T-helper 17 cell (primary cell): ENCODE data around the gene FN3K. TPM values are rescaled to one million over a fixed set of nuclear protein-coding genes. Genes with fewer than 3 reads are reported as not detected.

Experiments used
- ATAC-seq: fragments of 150-1000 bp; cut with Tn5 transposase; 2 replicates; pipeline ENCODE4 v1.10.0; 2021; ENCODE audit warnings: mild to moderate bottlenecking, moderate library complexity
- DNase-seq, 3 donors: peaks; one replicate each; pipeline versions ENCODE4 v3.0.0 to v3.0.0-alpha.2; 2020 to 2021
- H3K9me3 ChIP-seq: one replicate; pipeline ENCODE4 v1.7.0; 2013; ENCODE audit warnings: low read length, mild to moderate bottlenecking; ENCODE audit not compliant: control insufficient read depth, poor library complexity, severe bottlenecking
- H3K27ac Mint-ChIP-seq: one replicate; pipeline ENCODE4 v1.8.0; 2022; ENCODE audit warnings: mild to moderate bottlenecking, moderate library complexity, mixed read lengths
- H3K27me3 Mint-ChIP-seq: one replicate; pipeline ENCODE4 v1.8.0; 2022; ENCODE audit warnings: mixed read lengths
- H3K36me3 Mint-ChIP-seq: one replicate; pipeline ENCODE4 v1.8.0; 2022; ENCODE audit warnings: low read depth, mixed read lengths
- H3K4me1 Mint-ChIP-seq: one replicate; pipeline ENCODE4 v1.8.0; 2022; ENCODE audit warnings: mild to moderate bottlenecking, mixed read lengths
- H3K4me3 Mint-ChIP-seq: one replicate; pipeline ENCODE4 v1.8.0; 2022; ENCODE audit warnings: mild to moderate bottlenecking, moderate library complexity, mixed read lengths
- total RNA-seq, 4 donors: library from RNA in 2 of 4; stranded (reverse) in 2 of 4; gene quantifications; one replicate each; pipeline ENCODE4 v1.2.3 and lab custom pipeline; 2022 to 2026

FN3K gene
- total RNA-seq, 2 donors from 2014 or later, result 3.2 to 6.5 TPM

- no peak overlapping the region for H3K27ac Mint-ChIP-seq
- DNase-seq, result no peak
- no peaks in the 10 kb centered on the region for H3K27me3 Mint-ChIP-seq
- ATAC-seq, result no peak
- peaks cover 9% of the 10 kb centered on the region for H3K4me1 Mint-ChIP-seq
- H3K9me3 ChIP-seq, result no peaks in the 10 kb centered on the region
- peak overlapping the region; percentile 70 for H3K4me3 Mint-ChIP-seq
- no peaks in the 10 kb centered on the region for H3K36me3 Mint-ChIP-seq
Measured at GRCh38 chr17:82696916-82697807, 38.3 kb upstream of the FN3K start.

- H3K4me3 Mint-ChIP-seq, result peak overlapping the region; percentile 70
- no peak for DNase-seq
- H3K27me3 Mint-ChIP-seq, result no peaks in the 10 kb centered on the region
- no peaks in the 10 kb centered on the region for H3K9me3 ChIP-seq
- H3K36me3 Mint-ChIP-seq, result no peaks in the 10 kb centered on the region
- no peak overlapping the region for H3K27ac Mint-ChIP-seq
- no peak for ATAC-seq
- H3K4me1 Mint-ChIP-seq, result peaks cover 9% of the 10 kb centered on the region
Measured at GRCh38 chr17:82697808-82698064, 37.7 kb upstream of the FN3K start.

GRCh38 chr17:82698065-82698973 is 37.1 kb upstream of the FN3K start, which contains the start of gene RAB40B:
TSS of gene RAB40B (minus strand) at chr17:82698698. CDS start at chr17:82698596, 102 bp downstream.
- peak; percentile 98 for ATAC-seq
- H3K27me3 Mint-ChIP-seq, result no peaks in the 10 kb centered on the region
- H3K4me3 Mint-ChIP-seq, result peak within 1 kb of the TSS; percentile 87
- H3K4me1 Mint-ChIP-seq, result peaks cover 8% of the 10 kb centered on the region
- no peaks in the 10 kb centered on the region for H3K36me3 Mint-ChIP-seq
- no peak within 1 kb of the TSS for H3K27ac Mint-ChIP-seq
- peak; percentile 98 to 99 (median 98) for DNase-seq
- H3K9me3 ChIP-seq, result no peaks in the 10 kb centered on the region

- H3K9me3 ChIP-seq, result no peaks in the 10 kb centered on the region
- DNase-seq, result no peak
- no peaks in the 10 kb centered on the region for H3K36me3 Mint-ChIP-seq
- no peaks in the 10 kb centered on the region for H3K27me3 Mint-ChIP-seq
- H3K27ac Mint-ChIP-seq, result no peak overlapping the region
- ATAC-seq, result no peak
- H3K4me3 Mint-ChIP-seq, result peak overlapping the region; percentile 87
- peaks cover 8% of the 10 kb centered on the region for H3K4me1 Mint-ChIP-seq
Measured at GRCh38 chr17:82698974-82699442, 36.4 kb upstream of the FN3K start.

GRCh38 chr17:82699551-82699950 is 35.9 kb upstream of the FN3K start:
- ATAC-seq (no peak), DNase-seq (no peak)
- peaks cover 8% of the 10 kb centered on the region for H3K4me1 Mint-ChIP-seq
- H3K27ac Mint-ChIP-seq, result no peak overlapping the region
- H3K9me3 ChIP-seq, result no peaks in the 10 kb centered on the region
- H3K4me3 Mint-ChIP-seq, result peak overlapping the region; percentile 85
- no peaks in the 10 kb centered on the region for H3K27me3 Mint-ChIP-seq
- H3K36me3 Mint-ChIP-seq, result no peaks in the 10 kb centered on the region

GRCh38 chr17:82702231-82702927 is 33.0 kb upstream of the FN3K start:
- no peaks in the 10 kb centered on the region for H3K9me3 ChIP-seq
- Mint-ChIP-seq H3K36me3 (no peaks in the 10 kb centered on the region), H3K4me3 (no peak overlapping the region), H3K4me1 (peaks cover 4% of the 10 kb centered on the region), H3K27me3 (no peaks in the 10 kb centered on the region), H3K27ac (no peak overlapping the region)
- DNase-seq (no peak), ATAC-seq (no peak)

GRCh38 chr17:82703036-82703745 is 32.2 kb upstream of the FN3K start:
- DNase-seq, result no peak
- ATAC-seq, result no peak

GRCh38 chr17:82703935-82704865 is 31.2 kb upstream of the FN3K start:
- Mint-ChIP-seq H3K27me3 (no peaks in the 10 kb centered on the region), H3K27ac (no peak overlapping the region), H3K36me3 (no peaks in the 10 kb centered on the region), H3K4me1 (peaks cover 1% of the 10 kb centered on the region), H3K4me3 (no peak overlapping the region)
- DNase-seq, result no peak
- ATAC-seq, result no peak
- no peaks in the 10 kb centered on the region for H3K9me3 ChIP-seq

More at GRCh38 chr17:82703036-82703745, 32.2 kb upstream of the FN3K start:
- Mint-ChIP-seq H3K4me3 (no peak overlapping the region), H3K36me3 (no peaks in the 10 kb centered on the region), H3K27ac (no peak overlapping the region), H3K4me1 (peaks cover 4% of the 10 kb centered on the region), H3K27me3 (no peaks in the 10 kb centered on the region)
- no peaks in the 10 kb centered on the region for H3K9me3 ChIP-seq

- no peaks in the 10 kb centered on the region for H3K36me3 Mint-ChIP-seq
- DNase-seq (no peak), ATAC-seq (no peak)
- H3K27ac Mint-ChIP-seq, result no peak overlapping the region
- H3K27me3 Mint-ChIP-seq, result no peaks in the 10 kb centered on the region
- H3K4me3 Mint-ChIP-seq, result no peak overlapping the region
- no peaks in the 10 kb centered on the region for H3K9me3 ChIP-seq
- no peaks in the 10 kb centered on the region for H3K4me1 Mint-ChIP-seq
Measured at GRCh38 chr17:82704886-82705285, 30.5 kb upstream of the FN3K start.

- H3K9me3 ChIP-seq, result no peaks in the 10 kb centered on the region
- Mint-ChIP-seq H3K4me1 (no peaks in the 10 kb centered on the region), H3K27me3 (no peaks in the 10 kb centered on the region), H3K27ac (no peak overlapping the region), H3K4me3 (no peak overlapping the region), H3K36me3 (no peaks in the 10 kb centered on the region)
- DNase-seq, result no peak
- ATAC-seq, result no peak
Measured at GRCh38 chr17:82705756-82706155, 29.7 kb upstream of the FN3K start.

- Mint-ChIP-seq H3K27ac (no peak overlapping the region), H3K27me3 (no peaks in the 10 kb centered on the region), H3K36me3 (no peaks in the 10 kb centered on the region), H3K4me1 (peaks cover 2% of the 10 kb centered on the region), H3K4me3 (no peak overlapping the region)
- ATAC-seq (no peak), DNase-seq (no peak)
- H3K9me3 ChIP-seq, result no peaks in the 10 kb centered on the region
Measured at GRCh38 chr17:82709024-82709675, 26.3 kb upstream of the FN3K start.
